HG02678 (cell line): ENCODE data around the gene POP7.
"Not testable (repeated sequence)": the region's sequence is repeated elsewhere in the genome, so short reads cannot be mapped to it uniquely, and the experiment has no call there.

Experiments used
- ATAC-seq: cut with Tn5 transposase; IDR thresholded peaks from one replicate; pipeline ENCODE4 v1.9.1; 2021; ENCODE audit warnings: mild to moderate bottlenecking, moderate library complexity; ENCODE audit not compliant: unreplicated experiment

POP7 gene

GRCh38 chr7:100705753-100706671 lies at the start of gene POP7:
POP7 (plus strand) TSS chr7:100706121; CDS start chr7:100706831, 710 bp downstream.
- ATAC-seq: peak; percentile 91

GRCh38 chr7:100662194-100662776 lies 43.6 kb upstream of the POP7 start:
- ATAC-seq: not testable (repeated sequence)

GRCh38 chr7:100665168-100665726 lies 40.7 kb upstream of the POP7 start:
- ATAC-seq: no peak

GRCh38 chr7:100667331-100668068 lies 38.4 kb upstream of the POP7 start:
- ATAC-seq: no peak

GRCh38 chr7:100668069-100668449 lies 37.9 kb upstream of the POP7 start:
- ATAC-seq: no peak

GRCh38 chr7:100669106-100669505 lies 36.8 kb upstream of the POP7 start:
- not testable (repeated sequence) for ATAC-seq

- no peak for ATAC-seq
These were observed 35.8 kb upstream of the POP7 start for GRCh38 chr7:100670074-100670473.

GRCh38 chr7:100671353-100672327 lies 34.3 kb upstream of the POP7 start:
- no peak for ATAC-seq

GRCh38 chr7:100673302-100673941 lies 32.5 kb upstream of the POP7 start, which contains the start of gene GNB2:
GNB2 (plus strand) TSS chr7:100673740; CDS start chr7:100676266, 2,526 bp downstream.
- ATAC-seq: peak; percentile 72

GRCh38 chr7:100673942-100674410 lies 31.9 kb upstream of the POP7 start:
- ATAC-seq: no peak

GRCh38 chr7:100674411-100675104 lies 31.4 kb upstream of the POP7 start:
- ATAC-seq: no peak

- ATAC-seq: no peak
These were observed 30.8 kb upstream of the POP7 start for GRCh38 chr7:100675105-100675451.

- peak; percentile 29 for ATAC-seq
These were observed 30.2 kb upstream of the POP7 start for GRCh38 chr7:100675581-100676350.

- no peak for ATAC-seq
These were observed 29.2 kb upstream of the POP7 start for GRCh38 chr7:100676501-100677306.

- no peak for ATAC-seq
These were observed 28.3 kb upstream of the POP7 start for GRCh38 chr7:100677308-100678267.
